DOHH2 (cell line): ENCODE results near the gene STRA6.

Experiments
- H3F3A ChIP-seq: fragments of 200-600 bp; sonication (generic), shearing (Covaris generic); 2 replicates; pipeline ENCODE4 v1.6.0; 2016; ENCODE audit warnings: antibody characterized with exemption, mild to moderate bottlenecking; ENCODE audit not compliant: control insufficient read depth, insufficient read depth
- H3K27ac ChIP-seq: fragments of 200-600 bp; sonication (generic); 2 replicates; pipeline ENCODE4 v1.5.1; 2014; ENCODE audit warnings: low read depth, mild to moderate bottlenecking, low read length, moderate library complexity
- H3K27me3 ChIP-seq: fragments of 200-600 bp; sonication (generic); 2 replicates; pipeline ENCODE4 v1.6.1; 2014; ENCODE audit warnings: mild to moderate bottlenecking, low read length, mixed read lengths; ENCODE audit not compliant: control insufficient read depth
- H3K36me3 ChIP-seq: fragments of 200-600 bp; sonication (generic); 2 replicates; pipeline ENCODE4 v1.6.1; 2014; ENCODE audit warnings: mild to moderate bottlenecking, low read length, moderate library complexity, mixed read lengths; ENCODE audit not compliant: control insufficient read depth
- H3K4me1 ChIP-seq: fragments of 200-600 bp; sonication (generic); 2 replicates; pipeline ENCODE4 v1.6.1; 2014; ENCODE audit warnings: mild to moderate bottlenecking, low read length, mixed read lengths; ENCODE audit not compliant: control insufficient read depth
- H3K4me2 ChIP-seq: fragments of 200-600 bp; sonication (generic); 2 replicates; pipeline ENCODE4 v1.6.0; 2014; ENCODE audit warnings: mild to moderate bottlenecking, low read length, moderate library complexity
- H3K4me3 ChIP-seq: fragments of 200-600 bp; sonication (generic); 2 replicates; pipeline ENCODE4 v1.5.1; 2014; ENCODE audit warnings: mild to moderate bottlenecking, low read length, mixed read lengths
- H3K79me2 ChIP-seq: fragments of 200-600 bp; sonication (generic); 2 replicates; pipeline ENCODE4 v1.6.1; 2014; ENCODE audit warnings: mild to moderate bottlenecking, low read length, mixed read lengths; ENCODE audit not compliant: control insufficient read depth
- H3K9me2 ChIP-seq: fragments of 200-600 bp; sonication (generic); replicated peaks from 2 replicates; pipeline ENCODE4 v1.6.1; 2014; ENCODE audit warnings: mild to moderate bottlenecking, low read length, mixed read lengths; ENCODE audit not compliant: control insufficient read depth
- H3K9me3 ChIP-seq: fragments of 200-600 bp; sonication (generic); 2 replicates; pipeline ENCODE4 v1.6.1; 2014; ENCODE audit warnings: antibody characterized with exemption, low read length, mixed read lengths; ENCODE audit not compliant: control insufficient read depth, insufficient read depth
- H4K20me1 ChIP-seq: fragments of 200-600 bp; sonication (generic); 2 replicates; pipeline ENCODE4 v1.6.0; 2014; ENCODE audit warnings: low read depth, mild to moderate bottlenecking, antibody characterized with exemption, low read length, moderate library complexity; ENCODE audit not compliant: control insufficient read depth, insufficient read depth
- EZH2phosphoT487 ChIP-seq: fragments of 200-600 bp; sonication (generic); IDR thresholded peaks from 2 replicates; pipeline ENCODE4 v1.6.1; 2017; ENCODE audit warnings: borderline replicate concordance, mild to moderate bottlenecking, antibody characterized with exemption, low read length, moderate library complexity, mixed read lengths
- TF ChIP-seq, protein P1 (sequence below): fragments of 200-600 bp; sonication (generic); IDR thresholded peaks from one replicate; pipeline ENCODE4 v1.5.1; 2014; ENCODE audit warnings: antibody characterized with exemption, mild to moderate bottlenecking, low read depth, low read length; ENCODE audit not compliant: poor library complexity, severe bottlenecking

Gene STRA6

DNA sequence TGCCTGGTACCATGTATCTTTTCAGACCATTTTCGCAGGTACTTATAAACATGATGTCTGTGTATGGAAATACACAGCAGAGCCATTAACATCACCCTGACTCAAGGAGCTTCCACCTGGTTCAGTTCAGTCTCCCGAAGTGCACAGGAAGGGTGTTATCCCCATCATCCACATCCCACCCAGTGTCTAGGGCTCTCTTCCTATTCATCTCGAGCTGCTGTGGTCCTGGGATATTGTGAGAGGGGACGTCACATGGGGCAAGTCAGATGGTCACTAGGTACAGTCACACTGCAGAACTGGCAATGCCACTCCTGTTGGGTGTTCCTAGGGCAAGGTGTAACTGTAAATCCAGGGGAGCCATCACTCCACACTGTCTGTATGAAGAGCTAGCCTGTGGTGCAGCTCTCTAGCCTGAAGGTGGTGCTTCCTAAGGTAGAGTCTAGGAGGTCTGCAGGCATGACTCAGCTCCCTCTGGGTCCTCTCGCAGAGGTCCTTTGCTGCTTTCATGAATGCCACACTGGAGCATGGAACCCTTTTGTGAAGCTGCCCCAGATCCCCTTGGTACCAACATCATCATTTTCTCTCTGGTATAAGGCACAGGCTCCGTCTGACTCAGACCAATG lies 58.3 kb downstream of the STRA6 start:
- no peak overlapping the region for H3K4me2 ChIP-seq

DNA sequence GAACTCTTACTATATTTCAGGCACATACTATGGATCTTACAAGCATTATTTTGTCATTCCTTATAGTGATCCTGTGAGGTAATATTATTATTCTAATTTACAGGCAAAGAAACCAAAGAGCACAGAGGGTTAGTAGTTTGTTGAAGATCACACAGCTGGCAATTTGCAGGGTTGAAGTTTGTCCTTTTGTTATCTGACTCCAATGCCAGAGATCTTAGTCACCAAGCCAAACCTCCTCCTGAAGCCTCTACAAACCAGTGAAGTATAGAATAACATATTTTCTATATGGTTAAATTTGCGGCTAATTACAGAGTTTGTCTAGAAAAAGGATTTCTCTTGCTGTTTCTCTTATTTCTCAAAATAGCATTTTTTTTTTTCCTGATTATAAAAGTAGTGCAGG lies 61.0 kb downstream of the STRA6 start:
- Histone ChIP-seq H3K4me2 (no peak overlapping the region), H3F3A (no peaks in the 10 kb centered on the region), H3K9me3 (no peaks in the 10 kb centered on the region), H3K27ac (no peak overlapping the region), H3K4me3 (no peak overlapping the region), H3K9me2 (no peaks in the 10 kb centered on the region), H3K27me3 (peaks cover 2% of the 10 kb centered on the region), H3K79me2 (no peaks in the 10 kb centered on the region), H4K20me1 (no peaks in the 10 kb centered on the region), H3K4me1 (no peaks in the 10 kb centered on the region), H3K36me3 (no peaks in the 10 kb centered on the region)
- no peak for TF ChIP-seq EZH2phosphoT487
- TF ChIP-seq, protein P1, sequence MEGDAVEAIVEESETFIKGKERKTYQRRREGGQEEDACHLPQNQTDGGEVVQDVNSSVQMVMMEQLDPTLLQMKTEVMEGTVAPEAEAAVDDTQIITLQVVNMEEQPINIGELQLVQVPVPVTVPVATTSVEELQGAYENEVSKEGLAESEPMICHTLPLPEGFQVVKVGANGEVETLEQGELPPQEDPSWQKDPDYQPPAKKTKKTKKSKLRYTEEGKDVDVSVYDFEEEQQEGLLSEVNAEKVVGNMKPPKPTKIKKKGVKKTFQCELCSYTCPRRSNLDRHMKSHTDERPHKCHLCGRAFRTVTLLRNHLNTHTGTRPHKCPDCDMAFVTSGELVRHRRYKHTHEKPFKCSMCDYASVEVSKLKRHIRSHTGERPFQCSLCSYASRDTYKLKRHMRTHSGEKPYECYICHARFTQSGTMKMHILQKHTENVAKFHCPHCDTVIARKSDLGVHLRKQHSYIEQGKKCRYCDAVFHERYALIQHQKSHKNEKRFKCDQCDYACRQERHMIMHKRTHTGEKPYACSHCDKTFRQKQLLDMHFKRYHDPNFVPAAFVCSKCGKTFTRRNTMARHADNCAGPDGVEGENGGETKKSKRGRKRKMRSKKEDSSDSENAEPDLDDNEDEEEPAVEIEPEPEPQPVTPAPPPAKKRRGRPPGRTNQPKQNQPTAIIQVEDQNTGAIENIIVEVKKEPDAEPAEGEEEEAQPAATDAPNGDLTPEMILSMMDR = no peak

More for the DNA sequence above, 58.3 kb downstream of the STRA6 start:
- H3K4me3 ChIP-seq = no peak overlapping the region
- H3K9me2 ChIP-seq = no peaks in the 10 kb centered on the region
- no peaks in the 10 kb centered on the region for H3K36me3 ChIP-seq
- no peaks in the 10 kb centered on the region for H3K9me3 ChIP-seq
- H3K27me3 ChIP-seq = peaks cover 2% of the 10 kb centered on the region
- no peaks in the 10 kb centered on the region for H4K20me1 ChIP-seq
- no peak for TF ChIP-seq EZH2phosphoT487
- TF ChIP-seq, protein P1 = no peak
- no peaks in the 10 kb centered on the region for H3K79me2 ChIP-seq
- H3F3A ChIP-seq = no peaks in the 10 kb centered on the region
- no peaks in the 10 kb centered on the region for H3K4me1 ChIP-seq
- H3K27ac ChIP-seq = no peak overlapping the region

DNA sequence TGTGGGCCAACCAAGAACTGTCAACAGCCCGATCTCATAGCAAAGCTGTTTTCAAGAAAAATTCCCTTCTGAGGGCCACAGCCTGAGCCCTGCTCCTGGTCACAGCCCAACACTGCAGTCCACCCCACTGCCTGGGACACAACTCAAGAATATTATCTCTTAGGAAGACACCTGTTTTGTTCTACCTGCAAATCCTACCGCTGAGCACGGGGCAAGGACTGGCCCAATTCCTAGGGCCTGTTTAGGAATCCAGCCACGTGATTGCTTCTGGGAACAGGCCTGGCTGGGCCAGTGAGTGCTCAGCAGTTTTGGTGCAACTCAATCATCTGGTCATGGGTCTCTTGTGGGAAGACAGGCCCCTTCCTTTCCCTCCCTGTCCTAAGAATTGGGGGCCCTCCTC lies 63.9 kb downstream of the STRA6 start:
- Histone ChIP-seq H3K27me3 (no peaks in the 10 kb centered on the region; the same call in 1 of the 2 replicates), H3K4me1 (no peaks in the 10 kb centered on the region), H4K20me1 (no peaks in the 10 kb centered on the region), H3K27ac (no peak overlapping the region), H3K79me2 (no peaks in the 10 kb centered on the region), H3F3A (no peaks in the 10 kb centered on the region), H3K4me3 (no peak overlapping the region), H3K4me2 (no peak overlapping the region), H3K9me2 (no peaks in the 10 kb centered on the region), H3K9me3 (no peaks in the 10 kb centered on the region), H3K36me3 (no peaks in the 10 kb centered on the region)
- TF ChIP-seq, protein P1 = no peak
- no peak for TF ChIP-seq EZH2phosphoT487
